AG09309 (cell line): ENCODE measurements around the gene MYOZ1.

Experiments
- DNase-seq: peaks from one replicate; pipeline ENCODE4 v3.0.0-alpha.2; 2010; ENCODE audit warnings: low read depth
- H3K4me3 ChIP-seq: 2 replicates; pipeline ENCODE4 v1.5.1; 2011; ENCODE audit warnings: mild to moderate bottlenecking, low read depth, low read length, moderate library complexity; ENCODE audit not compliant: control insufficient read depth
- CTCF ChIP-seq: IDR thresholded peaks from 2 replicates; pipeline ENCODE4 v1.5.1; 2011; ENCODE audit warnings: mild to moderate bottlenecking, low read depth, low read length, inconsistent platforms; ENCODE audit not compliant: insufficient read depth, control insufficient read depth; ENCODE audit errors: missing control alignments

MYOZ1 gene

GRCh38 chr10:73581918-73582317 lies 59.4 kb downstream of the MYOZ1 start:
- no peak overlapping the region for H3K4me3 ChIP-seq
- no peak for TF ChIP-seq CTCF
- no peak for DNase-seq
